HG03280 (cell line): ENCODE results near the gene AP2A2.

Experiments used
- ATAC-seq: cut with Tn5 transposase; IDR thresholded peaks from one replicate; pipeline ENCODE4 v1.9.1; 2021; ENCODE audit warnings: mild to moderate bottlenecking, moderate library complexity; ENCODE audit not compliant: unreplicated experiment

Gene AP2A2

GRCh38 chr11:993632-994167 is 68.0 kb downstream of the AP2A2 start:
- no peak for ATAC-seq

- no peak for ATAC-seq
Measured at GRCh38 chr11:995044-995751, 69.5 kb downstream of the AP2A2 start.

DNA sequence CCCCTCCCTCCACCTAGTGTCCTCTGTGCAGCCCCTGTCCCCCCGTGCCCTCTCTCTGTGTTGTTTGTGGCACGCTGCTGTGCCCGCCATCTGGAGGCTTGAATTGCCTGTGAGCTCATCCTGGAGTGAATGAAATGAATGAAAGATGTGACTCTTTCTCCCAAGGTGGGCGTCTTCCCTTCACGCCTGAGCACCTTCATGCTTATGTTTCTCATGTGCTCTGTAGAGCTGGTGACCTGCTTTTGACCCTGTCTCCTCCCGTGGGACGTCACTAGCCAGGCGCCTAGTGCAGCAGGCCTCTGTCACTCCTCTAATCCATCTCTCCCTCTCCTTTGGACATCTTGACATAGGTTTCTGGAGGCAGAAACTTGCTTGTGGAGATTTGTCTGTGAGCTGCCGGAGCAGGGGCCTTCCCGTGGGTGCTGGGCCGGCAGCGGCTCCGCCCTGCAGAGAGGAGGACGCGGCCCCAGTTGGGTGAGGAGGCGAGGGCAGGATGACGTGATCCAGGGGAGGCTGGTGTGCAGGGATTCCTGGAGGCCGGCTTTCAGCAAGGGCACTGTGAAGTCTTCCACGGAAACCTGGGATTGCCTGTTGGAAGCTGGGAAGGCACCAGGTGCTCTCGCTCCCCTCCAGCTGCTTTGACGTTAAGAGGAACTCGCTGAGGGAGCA is 70.2 kb downstream of the AP2A2 start:
- peak; percentile 53 for ATAC-seq

- ATAC-seq: no peak
Measured at GRCh38 chr11:996681-997080, 71.0 kb downstream of the AP2A2 start.

- ATAC-seq: no peak
Measured at GRCh38 chr11:997907-998306, 72.2 kb downstream of the AP2A2 start.

DNA sequence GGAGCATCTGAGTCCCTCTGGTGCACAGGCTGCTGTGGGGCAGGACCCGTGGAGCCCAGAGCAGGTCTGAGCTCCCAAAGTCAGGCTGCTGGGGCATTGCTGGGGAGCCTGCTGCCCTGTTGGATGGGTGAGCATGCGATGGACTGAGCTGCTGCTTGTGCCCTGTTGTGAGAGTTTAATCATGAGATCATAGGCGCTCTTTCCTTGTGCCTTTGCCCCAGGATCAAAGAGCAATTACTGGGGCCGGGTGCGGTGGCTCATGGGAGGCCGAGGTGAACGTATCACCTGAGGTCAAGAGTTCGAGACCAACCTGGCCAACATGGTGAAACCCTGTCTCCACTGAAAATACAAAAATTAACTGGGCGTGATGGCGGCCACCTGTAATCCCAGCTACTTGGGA is 73.3 kb downstream of the AP2A2 start:
- no peak for ATAC-seq

GRCh38 chr11:1000357-1001278 is 74.9 kb downstream of the AP2A2 start:
- ATAC-seq: no peak

GRCh38 chr11:1001617-1002405 is 76.1 kb downstream of the AP2A2 start:
- no peak for ATAC-seq

DNA sequence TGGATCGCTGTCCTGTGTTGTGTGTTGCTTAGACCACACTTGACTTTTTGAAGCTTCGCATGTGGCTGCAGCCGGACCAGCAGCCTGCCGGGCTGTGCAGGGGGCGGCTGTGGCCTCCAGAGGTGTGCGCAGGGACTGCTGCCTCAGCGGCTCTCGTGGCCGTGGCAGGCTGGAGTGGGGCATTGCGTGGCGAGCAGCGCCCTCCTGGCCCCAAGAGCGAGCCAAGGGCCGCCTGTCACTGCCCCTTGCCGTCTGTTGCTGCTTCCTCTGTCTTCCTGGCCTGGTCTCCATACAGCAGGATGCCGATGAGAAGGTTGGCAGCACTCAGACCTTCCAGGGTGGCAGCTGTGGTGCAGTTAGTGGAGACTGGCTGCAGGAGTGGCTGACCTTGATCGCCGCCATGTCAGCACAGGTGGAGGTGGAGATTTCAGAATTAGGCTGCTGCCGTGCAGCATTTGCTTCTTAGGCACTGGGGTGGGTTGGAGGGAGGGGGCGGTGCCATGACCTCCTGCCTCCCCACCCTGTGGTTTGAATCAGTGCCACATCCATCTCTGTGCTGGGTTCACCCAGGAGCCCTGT is 76.8 kb downstream of the AP2A2 start:
- ATAC-seq: no peak

DNA sequence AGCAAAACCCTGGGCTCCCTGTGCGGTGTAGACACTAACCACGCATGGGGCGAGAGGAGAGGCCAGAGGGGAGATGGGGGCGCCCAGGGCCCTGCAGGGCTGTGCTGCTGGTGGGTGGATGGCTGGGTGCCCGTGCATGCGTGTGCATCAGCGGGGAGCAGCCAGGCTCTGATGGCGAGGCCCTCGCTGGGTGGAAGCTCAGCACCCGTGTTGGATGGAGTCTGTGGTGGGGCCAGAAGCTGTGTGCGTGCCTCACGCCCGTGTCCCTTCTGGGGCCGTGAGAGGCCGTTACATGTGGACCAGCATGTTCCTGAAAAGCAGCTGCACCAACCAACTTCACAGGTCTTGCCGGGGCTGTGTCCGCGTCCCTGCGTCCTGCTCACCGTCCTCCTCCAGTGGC is 77.5 kb downstream of the AP2A2 start:
- ATAC-seq: no peak

DNA sequence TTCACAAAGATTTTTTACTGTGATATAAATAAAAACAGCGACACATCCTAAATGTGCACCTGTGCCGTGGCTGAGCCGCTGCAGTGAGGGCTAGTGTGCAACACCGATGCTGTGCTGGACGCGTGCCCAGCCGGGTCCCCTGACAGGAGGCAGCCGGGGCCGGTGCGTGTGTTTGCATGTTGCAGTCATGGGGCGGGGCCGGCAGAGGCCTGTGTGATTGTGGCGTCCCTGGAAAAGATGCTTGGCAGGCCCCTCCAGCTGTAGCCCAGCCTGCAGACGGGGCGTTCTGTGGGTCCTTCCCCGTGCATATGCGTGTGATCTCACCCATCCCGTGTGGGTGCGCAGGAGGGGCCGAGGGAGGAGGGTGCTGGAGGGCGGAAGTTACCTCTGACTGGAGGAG is 80.3 kb downstream of the AP2A2 start:
- ATAC-seq: no peak

DNA sequence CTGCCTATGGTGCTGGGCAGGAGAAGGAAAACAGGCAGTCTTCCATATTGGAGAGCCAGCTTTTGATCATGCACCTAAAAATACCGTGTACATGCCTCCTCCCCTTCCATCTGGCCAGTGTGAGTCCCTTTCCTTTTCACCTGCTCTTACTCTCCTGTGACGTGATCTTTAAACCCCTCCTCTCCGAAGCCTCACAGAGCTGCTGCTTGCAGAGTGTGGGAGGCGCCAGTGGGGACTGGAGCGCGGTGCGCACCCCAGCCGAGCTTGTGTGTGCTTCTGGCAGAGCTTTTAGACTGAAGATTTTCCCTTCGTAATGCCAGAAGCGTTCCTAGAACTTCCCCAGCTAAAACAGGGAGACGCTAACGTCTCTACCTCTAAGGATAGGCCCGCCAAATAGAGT is 81.1 kb downstream of the AP2A2 start:
- no peak for ATAC-seq

- ATAC-seq: no peak
Measured at GRCh38 chr11:1007279-1007678, 81.6 kb downstream of the AP2A2 start.

GRCh38 chr11:1008001-1008802 is 82.5 kb downstream of the AP2A2 start:
- ATAC-seq: no peak

- ATAC-seq: no peak
Measured at GRCh38 chr11:1008803-1009145, 83.1 kb downstream of the AP2A2 start.

DNA sequence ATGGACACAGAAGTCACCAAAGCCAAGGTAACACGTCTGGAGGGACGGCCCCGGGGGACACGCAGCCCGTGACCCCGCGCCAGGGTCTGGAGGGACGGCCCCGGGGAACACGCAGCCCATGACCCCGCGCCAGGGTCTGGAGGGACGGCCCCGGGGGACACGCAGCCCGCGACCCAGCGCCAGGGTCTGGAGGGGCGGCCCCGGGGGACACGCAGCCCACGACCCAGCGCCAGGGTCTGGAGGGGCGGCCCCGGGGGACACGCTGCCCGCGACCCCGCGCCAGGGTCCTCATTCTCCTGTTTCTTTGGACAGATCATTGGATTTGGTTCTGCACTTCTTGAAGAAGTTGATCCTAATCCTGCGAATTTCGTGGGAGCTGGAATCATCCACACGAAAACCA is 83.7 kb downstream of the AP2A2 start:
- ATAC-seq: no peak

GRCh38 chr11:1009991-1010390 is 84.3 kb downstream of the AP2A2 start:
- no peak for ATAC-seq

- no peak for ATAC-seq
Measured at GRCh38 chr11:1010551-1011319, 85.1 kb downstream of the AP2A2 start.

DNA sequence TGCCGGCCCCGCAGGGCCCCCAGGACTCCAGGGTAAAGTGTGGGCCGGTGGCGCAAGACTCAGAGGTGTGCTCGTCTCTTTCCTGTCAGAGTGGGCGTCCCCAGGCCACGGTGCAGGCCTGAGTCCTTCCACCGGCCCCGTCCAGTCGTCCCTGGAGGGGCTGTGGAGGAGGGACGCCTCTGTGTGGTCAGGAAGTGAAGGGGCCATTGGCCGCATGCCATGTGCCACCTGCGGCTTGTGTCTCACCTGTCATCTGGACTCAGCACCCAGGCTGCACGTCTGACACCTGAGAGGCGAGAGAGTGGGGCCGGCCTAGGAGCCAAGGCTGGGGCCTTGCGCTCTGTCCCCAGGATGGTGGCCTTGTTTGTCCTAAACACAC is 85.6 kb downstream of the AP2A2 start:
- ATAC-seq: no peak
